ENCODE results near the gene PDIA6.

Gene PDIA6

DNA sequence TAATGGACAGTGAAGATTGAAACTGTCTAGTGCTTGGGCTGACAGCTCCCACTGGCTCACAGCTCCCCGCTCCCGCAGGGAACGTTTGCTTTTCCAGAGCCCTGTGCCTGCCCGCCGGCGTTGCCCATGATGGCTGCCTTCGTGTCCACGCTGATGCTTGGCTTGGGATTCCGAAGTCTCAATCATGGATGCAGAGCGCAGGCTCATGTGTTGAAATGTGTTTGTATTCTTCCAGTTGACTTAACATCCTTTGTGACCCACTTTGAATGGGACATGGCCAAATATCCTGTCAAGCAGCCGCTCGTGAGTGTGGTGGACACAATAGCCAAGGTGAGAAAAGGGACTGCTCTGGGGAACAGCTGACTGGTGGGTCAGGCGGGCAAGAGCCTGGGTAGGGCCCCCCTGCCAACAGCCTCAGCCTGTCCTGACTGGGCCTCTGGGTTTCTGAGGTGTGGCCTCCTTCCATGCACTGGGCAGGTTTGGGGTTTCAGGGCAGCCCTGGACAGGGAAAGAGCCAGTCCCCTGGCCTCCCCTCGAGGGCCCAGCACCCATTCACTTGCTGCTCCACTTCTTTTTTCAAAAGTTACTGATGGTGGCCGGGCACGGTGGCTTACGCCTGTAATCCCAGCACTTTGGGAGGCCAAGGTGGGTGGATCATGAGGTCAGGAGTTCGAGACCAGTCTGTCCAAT, 48.3 kb downstream of the PDIA6 start:
- no peak for DNase-seq (ENCODE audit: low read depth in 2 of 2)

DNA sequence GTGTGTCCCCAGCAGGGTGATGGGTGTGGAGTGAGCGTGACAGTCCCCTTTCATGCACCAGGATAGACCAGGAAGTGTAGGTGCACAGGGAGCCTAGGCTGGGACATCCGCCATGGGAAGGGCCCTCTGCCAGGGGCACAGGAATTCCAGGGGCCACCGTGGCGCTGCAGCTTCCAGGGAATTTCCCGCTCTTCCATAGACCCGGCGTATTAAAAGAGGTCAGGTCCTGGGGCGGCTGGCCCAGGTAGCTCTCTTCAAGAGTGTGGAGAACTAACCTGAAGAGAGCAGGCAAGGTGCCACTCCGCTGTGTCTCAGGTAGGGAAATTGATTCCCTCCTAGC, 49.2 kb downstream of the PDIA6 start:
- DNase-seq (ENCODE audit: low read depth in 2 of 2) = no peak

DNA sequence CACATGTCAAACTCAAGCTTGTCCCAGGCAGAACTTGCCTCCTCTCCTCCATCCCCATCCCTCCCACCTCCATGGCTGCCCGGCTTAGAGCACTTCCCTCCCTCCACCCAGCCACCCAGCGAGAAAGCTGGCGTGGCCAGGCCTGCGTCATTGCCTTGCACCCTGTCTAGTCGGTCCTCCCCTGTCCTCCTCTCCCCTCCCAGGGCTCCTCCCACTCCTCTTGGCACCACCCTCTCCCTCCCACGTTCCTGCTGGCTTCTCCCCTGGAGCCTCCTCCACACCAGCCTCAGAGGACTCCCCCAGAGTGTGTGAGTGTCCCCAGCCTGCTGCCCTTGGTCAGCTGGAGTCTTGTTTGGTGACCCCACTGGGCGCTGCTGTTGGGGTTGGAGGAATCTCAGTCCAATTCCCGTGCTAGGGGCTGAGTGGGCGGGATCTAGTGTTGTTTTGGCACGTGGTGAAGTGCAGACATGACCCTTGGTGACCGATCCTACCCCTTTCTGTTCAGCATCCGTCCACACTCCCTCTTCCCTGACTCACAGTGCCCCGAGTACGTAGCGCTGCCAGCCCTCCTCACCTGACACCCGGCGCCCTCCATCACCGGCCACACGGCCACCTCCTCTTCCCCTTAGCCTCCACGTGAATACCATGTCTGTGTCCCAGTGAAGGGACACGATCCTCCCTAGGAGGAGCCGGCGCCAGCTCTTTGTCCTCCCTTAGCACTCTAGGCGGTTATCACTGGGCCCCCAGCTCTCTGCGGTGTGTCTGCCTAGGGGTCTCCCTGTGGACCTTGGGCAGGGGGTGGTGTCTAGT, 49.7 kb downstream of the PDIA6 start:
- DNase-seq (ENCODE audit: low read depth in 2 of 2) = no peak

DNA sequence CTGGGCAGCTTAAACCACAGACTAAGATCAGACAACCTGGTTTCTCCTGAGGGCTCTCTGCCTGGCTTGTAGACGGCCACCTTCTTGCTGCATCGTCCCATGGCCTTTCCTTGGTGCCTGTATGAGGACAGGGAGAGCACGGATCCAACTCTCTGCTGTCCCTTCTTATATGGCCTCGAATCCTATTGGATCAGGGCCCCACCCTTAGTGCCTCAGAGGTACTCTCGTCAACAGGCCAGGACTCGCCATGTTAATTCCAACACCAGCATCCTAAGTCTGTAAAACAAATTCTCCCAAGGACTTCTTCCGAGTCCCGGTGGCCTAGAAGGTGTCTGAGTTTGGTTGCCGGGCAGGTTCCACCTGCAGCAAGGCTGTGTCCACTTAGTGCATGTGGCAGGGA, 51.0 kb downstream of the PDIA6 start:
- DNase-seq (ENCODE audit: low read depth in 2 of 2) = no peak

DNA sequence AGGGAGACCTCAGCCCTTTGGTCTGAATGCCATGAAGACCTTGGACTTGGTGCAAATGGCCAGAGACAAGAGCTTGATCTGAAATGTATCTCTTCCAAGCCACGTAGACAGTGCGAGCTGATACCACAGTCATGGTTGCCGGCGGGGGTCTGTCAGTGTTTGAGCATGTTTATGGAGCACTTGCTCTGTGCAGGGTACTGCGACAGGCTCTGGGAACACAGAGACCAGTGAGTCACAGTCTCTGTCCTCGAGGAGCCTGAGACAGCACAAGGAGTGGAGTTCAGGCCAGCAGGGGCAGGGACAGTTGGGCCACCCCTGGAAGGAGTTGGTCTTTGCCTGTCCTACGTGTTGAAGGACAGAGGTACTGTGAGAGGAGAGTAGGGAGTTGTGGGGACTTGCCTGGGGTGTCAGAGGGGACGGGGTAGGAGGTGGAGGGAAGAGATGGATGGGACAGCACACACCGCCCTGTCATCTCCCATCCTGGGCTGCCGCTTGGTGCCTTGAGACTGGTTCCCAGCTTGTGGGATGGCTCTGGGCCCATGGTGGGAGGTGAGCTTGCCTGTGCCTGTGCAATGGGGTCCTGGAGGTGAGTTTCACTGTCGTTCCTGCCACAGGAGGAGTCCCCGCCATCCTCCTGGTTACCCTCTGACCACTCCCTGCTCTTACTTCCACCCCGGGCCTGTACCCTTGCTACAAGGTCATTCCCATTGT, 51.6 kb downstream of the PDIA6 start:
- DNase-seq (ENCODE audit: low read depth in 2 of 2) = no peak

DNA sequence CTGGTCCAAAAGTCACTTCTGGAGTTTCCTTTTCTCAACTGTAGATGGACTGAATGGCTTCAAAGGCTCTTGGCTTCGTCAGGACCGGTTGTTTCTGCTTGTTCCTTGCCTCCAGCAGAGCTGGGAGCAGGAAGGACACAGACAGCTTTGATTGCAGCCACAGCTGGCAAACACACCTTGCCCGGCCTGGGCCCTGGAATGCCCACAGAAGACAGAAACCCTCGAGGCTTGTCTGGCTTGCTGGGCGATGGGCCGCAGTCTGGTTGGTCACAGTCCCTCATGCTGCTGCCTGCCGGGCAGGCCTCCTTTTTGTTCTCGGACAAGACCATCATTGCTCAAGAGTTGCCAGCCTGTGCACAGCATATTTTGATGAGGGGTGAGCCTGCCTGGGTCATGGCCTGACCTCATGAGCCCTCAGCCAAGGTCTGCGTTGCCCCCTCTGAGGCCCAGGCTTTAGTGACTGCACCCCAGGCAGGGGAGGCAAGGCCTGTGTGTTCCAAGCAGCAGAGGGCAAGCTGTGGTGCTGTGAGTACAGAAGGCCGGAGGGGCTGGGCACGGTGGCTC, 53.4 kb downstream of the PDIA6 start:
- DNase-seq (ENCODE audit: low read depth in 2 of 2) = no peak

DNA sequence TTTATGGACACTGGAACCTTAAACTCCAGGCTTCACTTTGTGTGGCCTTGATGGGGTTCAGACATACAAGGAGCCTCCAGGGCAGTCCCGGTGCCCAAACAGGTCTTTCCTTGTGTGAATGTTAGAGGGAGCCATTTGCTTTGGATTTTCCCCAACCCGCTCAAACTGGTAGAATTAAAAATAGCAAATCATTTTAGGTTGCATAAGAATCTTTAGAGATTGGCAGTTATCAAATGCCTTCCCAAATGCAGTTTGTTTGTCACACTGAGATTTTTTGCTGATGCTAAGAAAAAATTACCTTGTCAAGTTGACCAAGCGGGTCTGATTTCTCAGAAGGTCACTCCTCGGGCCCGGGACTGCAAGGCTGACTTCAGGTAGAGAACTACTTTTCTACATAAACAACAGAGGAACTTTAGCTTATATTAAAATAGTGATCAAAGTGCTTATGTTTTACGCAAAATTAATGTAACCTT, 54.7 kb downstream of the PDIA6 start:
- DNase-seq (ENCODE audit: low read depth in 2 of 2) = no peak

DNA sequence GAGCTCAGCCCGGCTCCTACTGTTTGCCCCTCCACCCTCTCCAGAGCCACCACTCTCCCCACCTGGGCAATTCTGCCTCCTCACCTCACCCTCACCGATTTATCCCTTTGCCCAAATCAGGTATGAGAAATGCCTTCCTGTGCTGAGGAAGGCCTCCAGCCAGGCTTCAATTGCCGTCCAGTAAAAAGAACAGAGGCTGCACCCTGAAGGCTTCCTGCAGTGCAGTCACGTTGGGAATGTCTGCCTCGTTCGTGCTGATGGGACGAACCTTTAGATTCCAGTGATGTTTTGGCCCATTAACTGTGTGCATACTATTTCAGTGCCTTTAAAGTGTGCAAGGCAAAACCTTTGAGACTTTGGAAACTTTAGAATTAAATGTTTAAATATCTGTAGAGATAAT, 57.0 kb downstream of the PDIA6 start:
- no peak for DNase-seq (ENCODE audit: low read depth in 2 of 2)

DNA sequence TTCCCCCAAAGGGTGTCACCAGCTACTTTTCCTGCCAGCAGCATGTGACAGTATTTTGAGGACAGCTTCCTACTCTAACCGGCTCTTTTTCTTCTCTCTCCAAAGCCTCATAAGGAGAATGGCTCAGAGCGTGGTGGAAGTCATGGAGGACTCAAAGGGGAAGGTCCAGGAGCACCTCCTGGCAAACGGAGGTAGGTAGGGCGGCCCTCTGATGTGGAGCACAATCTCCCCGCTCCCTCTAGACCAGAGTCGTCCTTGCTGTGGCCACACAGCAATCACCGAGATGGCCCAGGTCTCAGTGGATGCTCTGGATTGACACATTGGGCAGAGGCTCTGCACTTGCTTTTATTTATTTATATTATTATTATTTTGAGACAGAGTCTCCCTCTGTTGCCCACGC, 58.7 kb downstream of the PDIA6 start:
- DNase-seq (ENCODE audit: low read depth in 2 of 2) = no peak

DNA sequence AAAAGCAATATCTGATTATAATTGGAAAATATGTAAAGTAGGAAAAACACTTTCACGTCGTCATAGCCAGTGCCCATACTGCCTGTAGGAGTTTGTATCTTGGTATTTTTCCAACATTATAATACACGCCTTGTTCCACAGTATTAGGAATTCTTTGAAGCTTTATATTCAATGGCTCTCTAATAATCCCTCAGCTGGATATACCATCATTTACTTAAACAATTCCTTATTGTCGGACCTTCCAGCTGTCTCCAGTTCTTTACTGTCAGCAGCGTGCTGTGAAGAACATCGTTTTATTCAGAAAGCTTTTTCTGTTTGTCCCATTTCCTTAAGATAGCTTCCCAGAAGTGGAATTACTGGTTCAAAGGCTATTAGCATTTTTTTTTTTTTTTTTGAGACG, 59.4 kb downstream of the PDIA6 start:
- no peak for DNase-seq (ENCODE audit: low read depth in 2 of 2)

DNA sequence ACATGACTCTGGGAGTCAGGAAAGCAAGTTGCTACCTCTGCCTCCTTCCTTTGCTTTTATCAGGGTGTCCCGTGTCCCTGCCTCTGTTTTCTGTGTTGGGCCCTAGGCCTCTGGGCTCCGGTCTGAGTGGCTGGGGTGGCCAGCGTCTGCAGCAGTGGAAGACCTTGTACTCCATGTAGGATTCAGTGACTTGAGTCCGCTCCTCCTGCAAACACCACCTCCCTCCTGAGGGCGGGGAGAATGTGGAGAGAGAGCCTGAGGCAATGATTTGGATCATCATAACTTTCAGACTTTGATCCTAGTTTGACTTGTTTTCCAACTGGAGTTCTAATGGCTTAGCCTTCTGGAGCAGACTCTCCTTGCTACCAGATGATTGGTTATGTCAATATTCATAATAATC, 60.3 kb downstream of the PDIA6 start:
- no peak for DNase-seq (ENCODE audit: low read depth in 2 of 2)

DNA sequence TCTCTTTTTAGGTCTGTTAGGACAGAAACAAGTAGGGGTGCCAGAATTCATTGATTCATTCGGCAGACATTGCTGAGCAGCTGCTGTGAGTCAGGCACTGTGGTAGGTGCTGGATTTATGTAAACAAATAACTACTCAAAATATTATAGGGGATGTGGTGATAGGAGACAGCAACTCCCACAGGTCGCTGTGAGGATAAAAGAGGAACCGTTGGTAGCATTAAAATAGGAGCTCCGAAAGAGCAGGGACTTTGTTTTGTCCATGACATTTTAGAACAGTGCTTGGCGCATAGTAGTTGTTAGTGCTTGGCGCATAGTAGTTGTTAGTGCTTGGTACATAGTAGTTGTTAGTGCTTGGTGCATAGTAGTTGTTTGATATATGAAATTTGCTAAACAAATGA, 62.0 kb downstream of the PDIA6 start:
- no peak for DNase-seq (ENCODE audit: low read depth in 2 of 2)

DNA sequence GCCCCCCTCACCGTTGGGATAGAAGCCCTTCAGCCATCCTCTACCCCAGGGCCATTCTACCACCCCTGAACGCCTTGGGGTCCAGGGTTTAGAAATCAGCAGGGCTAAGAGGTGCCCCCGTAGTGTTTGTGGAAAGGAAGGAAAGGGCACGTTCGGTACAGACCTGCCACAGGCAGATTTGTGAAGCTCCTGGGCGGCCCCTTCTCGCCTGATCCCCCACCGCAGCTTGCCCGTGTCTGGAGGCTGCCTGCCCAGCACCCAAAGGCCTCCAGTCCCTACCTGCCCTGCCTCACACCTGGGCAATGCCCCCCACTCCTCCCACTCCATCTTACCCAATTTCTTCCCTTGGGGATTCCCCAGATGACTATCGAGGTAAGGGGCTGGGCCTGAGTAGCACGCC, 69.9 kb downstream of the PDIA6 start:
- DNase-seq (ENCODE audit: low read depth in 2 of 2) = no peak

DNA sequence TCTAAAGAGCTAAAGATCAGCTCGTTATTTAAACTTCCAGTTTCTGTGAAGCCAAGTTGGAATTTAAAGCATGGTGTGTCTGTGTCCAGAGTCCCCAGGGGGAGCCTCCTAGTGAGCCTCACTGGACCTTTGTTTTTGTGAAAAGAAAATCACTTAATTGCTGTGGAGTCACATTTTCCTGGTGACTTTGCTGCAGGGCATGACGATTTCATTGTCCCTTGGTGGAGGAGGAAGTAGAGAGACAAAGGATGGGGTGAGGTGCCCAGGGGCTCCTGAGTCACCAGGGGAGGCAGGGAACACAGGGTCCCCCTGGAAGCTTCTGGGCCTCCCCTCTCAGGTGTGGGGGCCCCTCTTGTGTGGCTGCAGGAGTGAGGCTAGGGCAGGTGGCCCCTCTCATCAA, 71.4 kb downstream of the PDIA6 start:
- no peak for DNase-seq (ENCODE audit: low read depth in 2 of 2)

DNA sequence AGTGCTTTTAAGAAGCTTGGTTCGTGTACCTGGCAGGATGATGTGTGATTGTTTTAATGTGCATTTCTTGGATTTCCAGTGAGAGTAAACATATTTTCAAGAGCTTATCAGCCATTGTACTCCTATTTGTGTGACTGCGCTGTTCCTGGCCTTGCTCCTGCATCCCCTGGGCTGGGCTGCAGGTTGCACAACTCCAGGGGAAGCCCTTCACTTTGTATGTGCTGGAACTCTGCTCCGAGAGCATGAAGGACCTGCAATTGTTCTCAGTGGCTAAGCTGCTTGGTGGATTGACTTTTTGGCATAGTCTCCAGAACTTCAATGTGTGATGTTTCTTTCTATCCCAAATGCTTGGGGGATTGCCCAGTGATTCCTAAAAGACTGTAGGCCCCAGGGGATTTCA, 72.4 kb downstream of the PDIA6 start:
- DNase-seq (ENCODE audit: low read depth in 2 of 2) = no peak

DNA sequence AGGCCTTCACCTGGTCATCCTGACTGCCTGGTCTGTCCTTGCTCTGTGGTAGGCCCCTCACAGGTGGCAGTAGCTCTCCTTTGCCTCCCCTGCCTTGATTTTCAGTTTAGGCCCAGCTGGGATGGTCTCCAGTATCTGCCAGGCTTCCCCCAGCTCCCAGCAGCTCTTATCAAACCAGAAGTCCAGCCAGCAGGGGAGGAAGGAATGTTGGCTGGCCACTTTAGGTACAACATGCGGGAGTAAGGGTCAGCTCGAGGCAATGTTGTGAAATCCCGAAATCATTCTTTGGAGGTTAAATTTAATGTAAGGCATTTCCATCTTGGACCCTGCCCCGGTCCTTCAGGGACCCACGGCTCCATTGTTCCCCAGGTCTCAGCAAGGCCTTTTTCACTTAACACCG, 74.4 kb downstream of the PDIA6 start:
- no peak for DNase-seq (ENCODE audit: low read depth in 2 of 2)

DNA sequence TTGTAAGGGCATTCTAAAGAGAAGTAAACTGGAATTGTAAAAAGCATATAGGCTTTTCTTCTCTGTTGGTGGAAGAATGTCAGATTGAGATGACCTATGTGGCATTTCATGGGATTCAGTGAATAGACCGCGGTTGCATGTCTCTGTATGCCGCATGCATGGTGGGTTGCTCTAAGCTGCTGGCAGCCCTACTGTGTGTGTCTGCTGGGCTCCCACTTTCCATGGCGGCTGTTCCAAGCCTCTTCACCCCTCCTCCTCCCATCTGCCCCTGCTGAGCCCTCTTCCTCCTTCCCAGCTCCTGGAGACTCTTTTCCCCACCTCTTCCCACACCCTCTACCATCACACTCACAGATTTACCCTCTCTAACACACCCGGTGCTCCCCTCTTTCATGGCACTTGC, 78.6 kb downstream of the PDIA6 start:
- DNase-seq (ENCODE audit: low read depth in 2 of 2) = no peak

DNA sequence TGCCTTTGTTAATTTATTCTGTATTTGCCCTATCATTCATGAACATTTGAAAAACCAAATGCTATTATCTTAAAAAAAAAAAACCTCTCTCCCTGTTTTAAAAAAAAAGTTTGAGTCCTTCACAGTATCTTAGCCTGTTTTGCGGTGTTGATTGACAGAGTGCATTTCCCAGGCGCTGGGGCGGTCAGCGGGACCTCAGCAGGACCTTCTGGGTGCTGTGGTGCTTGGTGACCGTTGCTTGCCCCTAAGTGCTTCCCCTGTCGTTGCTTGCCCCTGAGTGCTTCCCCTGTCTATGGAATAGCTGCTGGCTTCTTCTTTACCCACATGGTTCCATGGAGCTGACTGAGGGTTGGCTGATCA, 79.0 kb downstream of the PDIA6 start:
- no peak for DNase-seq (ENCODE audit: low read depth in 2 of 2)
